AG20443 (cell line): ENCODE results near the gene TRPM4.
"Not testable (repeated sequence)": the region's sequence is repeated elsewhere in the genome, so short reads cannot be mapped to it uniquely, and the experiment has no call there.

Experiments
- DNase-seq: peaks from one replicate; pipeline ENCODE4 v3.0.0; 2012; ENCODE audit warnings: low spot score, mixed read lengths

The TRPM4 gene

DNA sequence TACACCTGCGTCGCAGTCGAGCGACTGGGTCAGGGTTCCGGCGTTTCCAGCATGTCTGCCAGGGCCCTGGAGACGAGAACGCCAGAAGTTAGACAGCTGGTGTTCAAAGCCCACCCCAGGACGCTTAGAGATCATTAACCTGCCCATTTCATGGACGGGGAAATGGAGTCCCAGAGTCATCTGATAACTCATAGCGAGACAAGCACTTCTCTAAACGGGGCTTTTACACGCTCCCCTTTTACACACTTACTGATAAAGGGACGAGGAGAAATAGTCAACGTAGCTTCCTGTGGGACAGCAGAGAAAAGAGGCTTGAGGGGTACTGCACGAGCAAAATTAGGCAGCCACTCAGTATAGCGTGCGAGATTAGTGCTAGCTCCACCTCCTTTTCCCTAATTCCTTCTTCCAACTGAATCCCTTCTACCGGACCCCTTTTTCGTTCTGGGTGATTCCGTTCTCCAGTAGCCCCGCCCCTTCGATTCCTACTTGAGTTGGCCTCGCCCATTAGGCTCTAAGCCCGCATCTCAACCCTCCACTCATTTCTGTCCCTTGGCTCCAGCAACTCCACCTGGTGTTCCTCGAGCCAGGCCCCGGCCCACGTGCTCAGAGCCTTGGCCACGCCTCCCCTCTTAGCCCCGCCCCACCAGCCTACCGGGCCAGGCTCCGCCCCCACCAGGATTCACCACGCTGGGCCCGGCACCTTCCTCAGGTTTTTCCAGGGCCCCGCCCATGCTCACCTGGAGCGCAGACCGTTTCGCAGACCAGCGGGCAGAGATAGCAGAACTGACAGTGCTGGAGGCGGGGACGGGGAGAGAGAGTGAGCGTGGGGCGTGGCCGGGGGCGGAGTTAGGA, 6.1 kb upstream of the TRPM4 start:
- DNase-seq, result peak; percentile 73

DNA sequence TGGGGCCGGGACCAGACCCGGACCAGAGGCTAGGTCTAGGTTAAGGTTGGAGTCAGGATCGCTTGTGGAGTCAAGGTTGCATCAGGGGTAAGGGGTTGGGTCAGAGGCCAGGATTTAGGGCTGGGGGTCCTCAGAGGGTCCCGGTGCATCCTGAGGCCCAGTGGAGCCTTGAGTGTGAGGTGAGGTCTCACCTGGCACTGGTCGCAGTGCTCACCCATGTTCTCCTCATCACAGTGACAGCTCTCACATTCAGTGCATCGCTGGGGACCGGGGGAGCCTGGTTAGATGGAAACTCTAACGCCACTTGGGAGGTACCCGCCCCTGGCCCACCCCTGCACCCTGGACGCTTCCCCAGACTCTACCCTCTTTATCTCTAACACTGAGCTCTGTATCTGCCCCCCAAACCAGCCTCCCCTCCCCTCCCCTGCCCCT, 5.5 kb upstream of the TRPM4 start:
- DNase-seq, result no peak

DNA sequence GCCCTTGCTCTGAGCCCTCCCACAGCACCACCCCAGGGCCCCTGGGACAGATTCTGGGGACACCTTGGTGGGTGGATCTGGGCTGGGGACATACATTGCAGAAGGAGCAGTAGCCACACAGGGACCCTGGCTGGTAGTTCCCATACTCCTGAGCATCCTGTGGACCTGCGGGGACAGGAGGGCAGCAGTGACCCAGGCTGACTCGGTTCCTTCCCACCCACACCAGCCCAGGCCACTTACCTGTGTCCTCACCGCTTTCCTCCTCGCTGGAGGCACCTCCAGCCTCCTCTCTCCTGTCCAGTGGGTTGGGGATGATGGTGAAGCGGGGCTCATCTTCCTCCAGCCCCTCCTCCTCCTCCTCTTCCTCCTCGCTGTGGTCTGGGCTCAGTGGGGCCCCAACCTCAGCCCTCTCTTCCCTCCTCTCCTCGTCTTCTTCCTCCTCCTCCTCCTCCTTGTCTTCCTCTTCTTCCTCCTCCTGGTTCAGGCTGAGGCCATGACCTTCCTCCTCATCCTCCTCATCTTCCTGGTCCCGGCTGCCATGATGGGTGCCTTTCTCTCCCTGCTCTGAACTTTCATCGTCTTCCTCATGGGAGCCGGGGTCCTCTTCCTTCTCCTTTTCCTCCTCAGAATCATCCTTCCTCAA, 4.3 kb upstream of the TRPM4 start:
- no peak for DNase-seq

- DNase-seq, result no peak
These were observed 3.3 kb upstream of the TRPM4 start for GRCh38 chr19:49154279-49154678.

DNA sequence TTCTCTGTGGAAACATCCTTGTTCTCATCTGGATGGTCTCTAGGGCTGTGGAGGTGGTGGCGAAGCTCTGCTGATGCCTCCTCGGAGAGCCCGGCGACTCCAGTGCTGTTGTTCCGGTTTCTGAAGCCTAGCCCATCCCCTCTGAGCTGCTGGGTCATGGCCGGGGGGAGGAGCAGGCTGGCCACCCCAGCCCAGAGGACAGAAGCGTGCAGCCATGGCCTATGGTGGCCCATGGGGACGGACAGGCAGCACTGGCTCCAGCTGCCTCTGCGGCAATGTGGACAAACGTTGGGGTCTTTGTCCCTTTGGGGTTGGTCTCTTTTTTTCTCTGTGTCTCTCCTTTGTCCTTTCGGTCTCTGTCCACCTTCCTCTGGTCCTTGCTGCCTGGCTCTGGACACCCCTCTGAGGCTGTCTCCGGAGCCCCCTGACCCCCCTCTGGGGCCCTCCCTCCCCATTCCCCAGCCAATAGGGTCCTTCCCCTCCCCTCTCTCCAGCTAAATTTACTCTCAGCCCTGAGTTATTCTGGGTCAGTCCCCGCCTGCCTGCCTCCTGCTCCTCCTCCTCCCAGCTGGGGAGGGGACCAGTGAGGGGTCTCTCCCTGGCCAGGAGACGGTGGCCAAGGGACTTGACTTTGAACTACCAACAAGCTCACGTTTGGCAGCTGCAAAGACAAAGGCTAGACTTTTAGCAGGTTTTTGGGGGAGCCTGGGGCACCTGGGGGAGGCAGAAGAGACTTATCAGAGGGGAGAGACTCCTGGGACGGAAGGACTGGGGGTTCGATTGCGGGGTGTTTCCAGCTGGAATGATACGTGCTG, 2.4 kb upstream of the TRPM4 start, which contains the start of gene HRC:
Gene HRC (minus strand): TSS at position 392 of the 815 bp plus-strand sequence. CDS start 159 bp downstream, at position 233.
- no peak for DNase-seq

DNA sequence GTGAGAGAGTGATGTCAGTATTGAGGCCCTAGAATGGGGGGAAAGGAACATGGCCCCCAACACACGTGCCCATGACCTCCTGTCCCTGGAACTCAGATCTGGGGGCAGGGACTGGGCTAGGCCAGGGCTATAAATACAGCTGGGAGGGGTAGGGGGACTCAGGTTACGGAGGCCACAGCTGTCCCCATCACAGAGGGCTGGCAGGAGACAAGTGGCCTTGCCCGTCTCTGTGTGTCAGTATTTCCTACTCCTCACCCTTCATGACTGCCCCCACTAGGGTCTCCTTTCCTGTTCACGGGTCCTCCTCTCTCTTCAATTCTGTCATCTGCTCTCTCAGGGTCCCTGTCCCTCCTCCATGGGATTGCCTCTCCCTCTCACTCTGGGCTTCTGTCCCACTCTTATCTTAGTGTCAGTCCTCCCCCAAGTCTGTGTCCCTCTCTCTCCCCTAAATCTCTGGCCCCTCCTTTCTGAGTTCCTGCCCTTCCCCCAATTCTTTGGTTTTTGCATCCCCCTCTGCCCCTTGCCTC, 1.7 kb upstream of the TRPM4 start:
- DNase-seq, result no peak

GRCh38 chr19:49160450-49161189, 3.0 kb downstream of the TRPM4 start:
- no peak for DNase-seq

DNA sequence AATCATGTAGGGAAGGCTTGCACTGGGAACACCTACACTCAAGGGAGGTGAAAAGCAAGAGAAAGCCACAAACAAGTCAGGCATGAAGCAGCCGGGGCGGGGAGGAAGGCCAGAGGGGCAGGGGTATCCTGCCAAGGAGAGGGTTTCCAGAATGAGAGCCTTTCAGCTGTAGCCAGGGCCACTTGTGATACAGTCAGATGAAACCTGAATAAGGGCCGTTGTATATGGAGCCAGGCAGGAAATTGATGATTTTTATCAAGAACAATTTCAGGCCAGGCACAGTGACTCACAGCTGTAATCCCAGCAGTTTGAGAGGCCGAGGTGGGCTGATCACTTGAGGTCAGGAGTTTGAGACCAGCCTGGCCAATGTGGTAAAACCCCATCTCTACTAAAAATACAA, 4.4 kb downstream of the TRPM4 start:
- no peak for DNase-seq

DNA sequence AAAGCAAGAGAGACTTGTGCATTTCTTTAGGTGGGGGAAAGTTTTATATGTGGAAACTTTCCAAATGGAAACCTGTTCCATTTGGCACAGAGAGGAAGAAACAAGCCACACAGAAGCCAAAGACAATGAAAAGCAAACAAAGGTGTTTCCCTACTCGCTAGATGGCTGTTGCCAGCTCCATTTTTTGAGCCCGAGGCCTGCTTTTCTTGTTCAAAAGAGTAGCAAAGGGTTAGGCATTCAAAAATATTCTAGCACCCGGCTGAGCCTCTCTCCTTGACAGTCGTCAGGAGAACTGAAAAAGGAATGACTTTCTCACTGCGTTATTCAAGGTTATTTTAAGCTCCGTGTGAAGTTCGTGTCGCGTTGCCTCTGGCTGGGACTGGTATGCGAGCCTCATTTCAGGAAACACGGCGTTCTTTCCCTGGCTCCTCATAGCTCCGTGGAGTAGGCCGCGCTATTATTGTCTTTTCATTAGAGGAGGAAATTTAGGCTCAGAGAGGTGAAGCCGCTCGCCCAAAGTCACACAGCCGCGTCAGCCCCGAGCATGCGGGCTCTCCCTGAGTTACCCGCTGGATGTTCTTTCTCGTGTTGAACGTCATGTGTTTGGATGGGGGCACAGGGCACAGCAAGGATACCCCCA, 7.6 kb downstream of the TRPM4 start:
- DNase-seq, result no peak

GRCh38 chr19:49165865-49166301, 8.3 kb downstream of the TRPM4 start:
- DNase-seq, result no peak

GRCh38 chr19:49167857-49168409, 10.3 kb downstream of the TRPM4 start:
- DNase-seq, result peak; percentile 3

GRCh38 chr19:49168421-49168820, 10.8 kb downstream of the TRPM4 start:
- DNase-seq, result no peak

- DNase-seq, result no peak
These were observed 15.6 kb downstream of the TRPM4 start for GRCh38 chr19:49173198-49173597.

DNA sequence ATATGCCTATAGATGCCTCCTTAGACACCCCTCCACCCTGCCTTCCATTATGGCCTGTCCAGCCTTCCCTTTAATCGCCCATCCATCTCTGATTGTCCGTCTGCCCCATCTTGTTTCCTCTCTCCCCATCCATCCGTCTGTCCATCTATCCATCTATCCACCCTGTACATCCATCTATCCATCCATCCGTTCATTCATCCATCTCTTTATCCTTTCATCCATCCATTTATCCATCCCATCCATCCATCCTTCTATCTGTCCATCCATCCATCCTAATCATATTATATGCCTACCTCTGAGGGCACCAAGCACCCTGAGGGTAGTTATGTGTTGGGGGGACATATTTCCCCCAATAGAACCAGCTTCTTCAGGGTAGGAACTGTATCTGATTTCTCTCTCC, 23.1 kb downstream of the TRPM4 start:
- DNase-seq, result no peak

GRCh38 chr19:49182010-49182847, 24.6 kb downstream of the TRPM4 start:
- not testable (repeated sequence) for DNase-seq

- DNase-seq, result no peak
These were observed 25.3 kb downstream of the TRPM4 start for GRCh38 chr19:49182848-49183375.

- DNase-seq, result no peak
These were observed 28.5 kb downstream of the TRPM4 start for GRCh38 chr19:49186108-49186507.

DNA sequence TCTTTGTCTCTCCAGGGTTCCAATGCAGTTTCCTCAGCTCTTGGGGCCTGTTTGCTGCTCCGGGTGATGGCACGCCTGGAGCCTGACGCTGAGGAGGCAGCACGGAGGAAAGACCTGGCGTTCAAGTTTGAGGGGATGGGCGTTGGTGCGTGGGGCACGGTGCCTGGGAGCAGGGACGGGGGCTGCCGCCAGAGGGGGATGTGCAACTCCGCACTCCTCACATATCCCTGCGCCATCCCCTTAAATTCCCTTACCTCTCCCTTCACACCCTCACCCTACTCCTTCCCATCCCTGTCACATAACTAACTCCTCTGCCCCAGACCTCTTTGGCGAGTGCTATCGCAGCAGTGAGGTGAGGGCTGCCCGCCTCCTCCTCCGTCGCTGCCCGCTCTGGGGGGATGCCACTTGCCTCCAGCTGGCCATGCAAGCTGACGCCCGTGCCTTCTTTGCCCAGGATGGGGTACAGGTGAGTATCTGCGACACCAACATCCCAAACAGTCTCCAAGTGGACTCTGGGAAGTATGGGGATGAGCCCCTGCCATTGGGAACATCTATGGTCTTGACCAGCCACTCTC, 31.1 kb downstream of the TRPM4 start:
- DNase-seq, result no peak

GRCh38 chr19:49189259-49189658, 31.7 kb downstream of the TRPM4 start:
- DNase-seq, result no peak
